ENCODE data around the gene TSPAN8. TPM values are rescaled to one million over a fixed set of nuclear protein-coding genes. Genes with fewer than 3 reads are reported as not detected.

The TSPAN8 gene
- 2.9 TPM for total RNA-seq

DNA sequence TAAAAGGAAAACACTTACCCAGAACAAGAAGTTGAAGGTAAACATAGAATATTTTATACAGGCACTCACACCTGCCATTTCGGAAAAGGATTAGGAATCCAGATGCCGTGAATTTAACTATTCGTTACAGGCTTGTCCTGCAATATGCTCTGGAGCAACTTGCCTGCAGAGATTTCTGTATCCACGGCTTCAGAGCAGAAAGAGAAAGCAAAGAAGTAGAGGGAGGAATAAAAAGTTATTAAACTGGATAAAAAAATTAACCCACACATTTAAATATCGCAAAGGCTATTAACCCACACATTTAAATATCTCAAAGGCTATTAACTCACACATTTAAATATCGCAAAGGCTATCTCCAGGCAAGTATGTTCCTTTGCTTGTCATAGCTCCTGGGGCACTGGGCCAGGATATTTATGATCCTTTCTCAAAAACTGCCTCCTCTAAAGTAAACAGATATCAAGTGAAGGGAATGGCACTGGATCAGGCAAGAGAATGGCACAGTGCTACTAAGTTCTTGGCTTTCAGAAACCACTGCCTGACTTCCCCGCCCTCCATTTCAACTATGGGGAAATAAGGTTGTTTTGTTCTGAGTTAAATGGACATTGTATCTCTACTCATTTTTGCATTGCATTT lies at the start of gene TSPAN8:
Gene TSPAN8, minus strand, starts transcription at position 399 of the 633 bp plus-strand sequence. Its CDS starts 321 bp downstream, at position 78.
- intact Hi-C loops (cut with DNase I): no loop called here
- Histone ChIP-seq H3K4me1 (peaks cover 7% of the 10 kb centered on the region), H3K27me3 (no peaks in the 10 kb centered on the region), H3K36me3 (no peaks in the 10 kb centered on the region), H3K27ac (no peak within 1 kb of the TSS), H3K9me3 (no peaks in the 10 kb centered on the region), H3K4me3 (no peak within 1 kb of the TSS)
- TF ChIP-seq POLR2A (IDR thresholded peaks at IDR 0.05) (no peak), POLR2AphosphoS5 (IDR thresholded peaks at IDR 0.05; ENCODE audit: insufficient read depth in 1 of 2, low read depth in 1 of 2) (no peak), CTCF (IDR thresholded peaks at IDR 0.05) (no peak)
- DNase-seq (ENCODE audit: extremely low spot score in 2 of 2): no peak

GRCh38 chr12:71201136-71201679 lies 43.4 kb upstream of the TSPAN8 start:
- TF ChIP-seq POLR2A (IDR thresholded peaks at IDR 0.05): no peak
- no peak for TF ChIP-seq POLR2AphosphoS5 (IDR thresholded peaks at IDR 0.05; ENCODE audit: insufficient read depth in 1 of 2, low read depth in 1 of 2)
- no peak for TF ChIP-seq CTCF (IDR thresholded peaks at IDR 0.05)
- no peak overlapping the region for H3K27ac ChIP-seq
- H3K9me3 ChIP-seq: no peaks in the 10 kb centered on the region
- H3K4me1 ChIP-seq: no peaks in the 10 kb centered on the region
- H3K27me3 ChIP-seq: no peaks in the 10 kb centered on the region
- no peak overlapping the region for H3K4me3 ChIP-seq
- intact Hi-C loops (cut with DNase I): no loop called here
- DNase-seq (ENCODE audit: extremely low spot score in 2 of 2): no peak
- H3K36me3 ChIP-seq: no peaks in the 10 kb centered on the region

DNA sequence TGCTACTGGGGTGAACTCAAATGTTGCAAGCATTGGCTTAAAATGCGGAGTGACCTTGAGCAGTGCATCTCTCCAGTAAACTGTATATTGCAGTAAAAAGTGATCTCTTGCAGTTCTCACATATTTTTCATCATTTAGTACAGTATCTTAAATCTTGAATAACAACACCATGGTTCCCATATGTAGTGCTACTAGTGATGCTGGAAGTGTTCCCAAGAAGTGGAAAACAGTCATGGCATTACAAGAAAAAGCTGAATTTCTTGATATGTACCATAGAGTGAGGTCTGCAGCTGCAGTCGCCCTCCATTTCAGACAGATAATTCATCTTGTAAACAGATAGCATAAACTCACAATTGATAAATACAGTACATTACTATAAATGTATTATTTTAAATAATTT lies 42.9 kb upstream of the TSPAN8 start:
- H3K9me3 ChIP-seq: no peaks in the 10 kb centered on the region
- no peak for TF ChIP-seq POLR2A (IDR thresholded peaks at IDR 0.05)
- TF ChIP-seq POLR2AphosphoS5 (IDR thresholded peaks at IDR 0.05; ENCODE audit: insufficient read depth in 1 of 2, low read depth in 1 of 2): no peak
- no peak for TF ChIP-seq CTCF (IDR thresholded peaks at IDR 0.05)
- DNase-seq (ENCODE audit: extremely low spot score in 2 of 2): no peak
- no peak overlapping the region for H3K27ac ChIP-seq
- H3K36me3 ChIP-seq: no peaks in the 10 kb centered on the region
- no peaks in the 10 kb centered on the region for H3K4me1 ChIP-seq
- H3K4me3 ChIP-seq: no peak overlapping the region
- no peaks in the 10 kb centered on the region for H3K27me3 ChIP-seq
- intact Hi-C loops (cut with DNase I): no loop called here

DNA sequence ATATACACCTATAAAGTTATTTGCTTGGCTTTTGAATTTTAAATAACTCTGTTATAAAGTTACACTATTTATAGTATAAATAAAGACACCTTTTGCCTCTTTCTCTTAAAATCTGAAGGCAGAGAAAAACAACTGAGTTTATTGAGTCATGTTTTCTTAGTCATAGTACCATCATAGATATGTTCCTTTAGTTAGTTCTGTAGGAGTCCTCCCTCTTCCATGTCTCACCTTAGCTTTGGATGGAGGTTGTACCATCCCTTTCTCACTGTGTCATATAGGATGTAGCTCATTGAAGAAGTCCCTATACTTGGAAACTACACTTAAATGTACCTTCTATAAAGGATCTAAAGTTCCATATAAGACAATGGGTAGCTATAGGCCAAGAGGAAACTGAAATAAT lies 39.7 kb upstream of the TSPAN8 start:
- intact Hi-C loops (cut with DNase I): no loop called here
- Histone ChIP-seq H3K36me3 (no peaks in the 10 kb centered on the region), H3K27me3 (no peaks in the 10 kb centered on the region), H3K4me3 (no peak overlapping the region), H3K27ac (no peak overlapping the region), H3K9me3 (no peaks in the 10 kb centered on the region), H3K4me1 (no peaks in the 10 kb centered on the region)
- DNase-seq (ENCODE audit: extremely low spot score in 2 of 2): no peak
- TF ChIP-seq CTCF (IDR thresholded peaks at IDR 0.05): no peak
- no peak for TF ChIP-seq POLR2AphosphoS5 (IDR thresholded peaks at IDR 0.05; ENCODE audit: insufficient read depth in 1 of 2, low read depth in 1 of 2)
- no peak for TF ChIP-seq POLR2A (IDR thresholded peaks at IDR 0.05)

- Histone ChIP-seq H3K9me3 (no peaks in the 10 kb centered on the region), H3K27ac (no peak overlapping the region), H3K27me3 (no peaks in the 10 kb centered on the region), H3K4me1 (no peaks in the 10 kb centered on the region), H3K4me3 (no peak overlapping the region), H3K36me3 (no peaks in the 10 kb centered on the region)
- no peak for DNase-seq (ENCODE audit: extremely low spot score in 2 of 2)
- no peak for TF ChIP-seq POLR2AphosphoS5 (IDR thresholded peaks at IDR 0.05; ENCODE audit: insufficient read depth in 1 of 2, low read depth in 1 of 2)
- TF ChIP-seq CTCF (IDR thresholded peaks at IDR 0.05): no peak
- intact Hi-C loops (cut with DNase I): no loop called here
These were observed 37.6 kb upstream of the TSPAN8 start for GRCh38 chr12:71195338-71195896.
